Fibroblast of lung (primary cell): ENCODE results near the gene SERTAD2.

Source experiments
- CTCF ChIP-seq, 2 donors: IDR thresholded peaks in 1 of 2; conservative IDR thresholded peaks in 1 of 2; 1 replicate in 1 of 2; 2 replicates in 1 of 2; pipeline ENCODE4 v1.5.1; 2011 to 2012; ENCODE audit warnings: low read length in 2 of 2, control low read depth in 1 of 2, inconsistent platforms in 1 of 2, low read depth in 1 of 2, mild to moderate bottlenecking in 1 of 2
- EZH2 ChIP-seq: IDR thresholded peaks from 2 replicates; pipeline ENCODE4 v1.5.1; 2012; ENCODE audit warnings: low read length, control low read depth, mild to moderate bottlenecking; ENCODE audit errors: missing control alignments

GRCh38 chr2:64639691-64640090 is 14.0 kb downstream of the SERTAD2 start:
- TF ChIP-seq CTCF (conservative IDR thresholded peaks at IDR 0.05 in 1 of 2, IDR thresholded peaks at IDR 0.05 in 1 of 2; ENCODE audit: low read depth in 1 of 2, low read length in 2 of 2): no peak
- TF ChIP-seq EZH2: no peak
